Neuron (in vitro differentiated cells): ENCODE data around the gene EEF2.

Source experiments
- H2AFZ ChIP-seq: one replicate; pipeline ENCODE4 v1.6.1; 2013; ENCODE audit warnings: low read depth, mild to moderate bottlenecking, inconsistent platforms, low read length, moderate library complexity
- H3K27me3 ChIP-seq: one replicate; pipeline ENCODE4 v1.6.1; 2013; ENCODE audit warnings: low read length; ENCODE audit not compliant: insufficient read depth
- H3K36me3 ChIP-seq: one replicate; pipeline ENCODE4 v1.6.1; 2013; ENCODE audit warnings: low read length; ENCODE audit not compliant: insufficient read depth
- H3K4me1 ChIP-seq: one replicate; pipeline ENCODE4 v1.6.1; 2013; ENCODE audit warnings: low read length; ENCODE audit not compliant: insufficient read depth
- H3K4me3 ChIP-seq: 2 replicates; pipeline ENCODE4 v1.5.1; 2013; ENCODE audit warnings: mild to moderate bottlenecking, low read length, moderate library complexity
- H3K9me3 ChIP-seq: one replicate; pipeline ENCODE4 v1.6.1; 2013; ENCODE audit warnings: low read length

The EEF2 gene

DNA sequence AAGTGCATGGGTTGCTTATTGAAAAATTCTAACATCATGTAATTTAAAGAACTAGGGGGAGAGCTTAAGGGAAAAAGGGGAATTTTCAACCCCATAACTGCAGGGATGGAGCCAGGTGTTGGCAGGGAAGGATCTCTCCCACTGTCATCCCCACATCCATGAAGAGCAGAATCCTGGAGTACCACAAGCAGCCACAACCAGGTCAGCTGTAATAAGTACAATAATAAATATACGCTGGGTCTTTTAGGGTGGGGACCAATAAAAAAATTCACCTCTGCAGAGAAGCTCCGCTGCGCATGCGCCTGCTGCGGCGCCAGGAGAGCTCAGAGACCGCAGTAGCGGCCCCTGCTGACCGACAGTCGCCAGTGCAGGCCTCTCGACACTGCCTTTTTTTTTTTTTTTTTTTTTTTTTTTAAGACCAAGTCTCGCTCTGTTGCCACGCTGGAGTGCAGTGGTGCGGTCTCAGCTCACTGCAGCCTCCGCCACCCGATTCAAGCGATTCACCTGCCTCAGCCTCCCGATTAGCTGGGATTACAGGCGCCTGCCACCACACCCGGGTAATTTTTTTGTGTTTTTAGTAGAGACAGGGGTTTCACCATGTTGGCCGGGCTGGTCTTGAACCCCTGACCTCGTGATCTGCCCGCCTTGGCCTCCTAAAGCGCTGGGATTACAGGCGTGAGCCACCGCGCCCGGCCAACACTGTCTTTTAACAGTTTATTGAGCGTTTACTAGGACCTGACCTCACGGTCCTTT is 2.5 kb upstream of the EEF2 start:
- peak overlapping the region; percentile 31 for H3K4me3 ChIP-seq
- H2AFZ ChIP-seq, result peak overlapping the region; percentile 30
- no peaks in the 10 kb centered on the region for H3K27me3 ChIP-seq
- H3K36me3 ChIP-seq, result peaks cover 18% of the 10 kb centered on the region
- H3K4me1 ChIP-seq, result peaks cover 31% of the 10 kb centered on the region
- H3K9me3 ChIP-seq, result no peaks in the 10 kb centered on the region

DNA sequence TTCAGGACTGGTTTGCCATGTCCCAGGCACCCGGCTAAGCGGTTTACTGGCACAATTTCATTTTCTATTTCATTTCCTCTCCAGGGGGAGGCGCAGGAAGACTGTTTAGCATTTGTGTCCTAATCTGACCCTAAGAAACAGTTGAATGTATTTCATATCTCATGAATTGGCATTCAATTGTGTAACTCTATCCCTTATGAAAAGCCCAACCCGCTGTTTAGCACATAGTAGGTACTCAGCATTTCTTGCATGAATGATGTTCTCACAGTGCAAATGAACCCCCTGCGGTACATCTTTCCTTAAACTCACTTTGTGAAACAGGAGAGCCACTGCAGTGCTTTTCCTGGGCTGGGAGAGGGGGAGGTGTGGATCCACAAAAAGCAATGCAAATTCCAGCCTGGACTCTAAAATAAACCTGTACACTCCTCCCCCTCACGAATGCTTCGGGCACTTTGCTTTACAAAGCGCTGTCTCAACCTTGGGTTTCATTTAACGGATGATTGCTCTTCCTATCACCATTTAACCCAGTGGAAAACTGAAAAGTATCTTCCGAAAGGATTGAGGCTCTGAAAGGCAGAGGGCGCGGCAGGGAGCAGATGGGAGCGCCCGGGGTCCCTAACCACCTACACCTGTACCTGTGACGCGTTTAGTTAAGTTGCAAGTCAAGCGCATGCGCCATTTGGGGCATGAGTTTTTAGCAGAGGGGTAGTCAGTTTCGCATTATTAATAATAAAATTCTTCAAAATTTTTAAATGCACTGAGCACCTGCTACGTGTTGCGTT is 1.2 kb upstream of the EEF2 start:
- peaks cover 32% of the 10 kb centered on the region for H3K36me3 ChIP-seq
- peaks cover 31% of the 10 kb centered on the region for H3K4me1 ChIP-seq
- H3K9me3 ChIP-seq, result no peaks in the 10 kb centered on the region
- H3K4me3 ChIP-seq, result peak overlapping the region; percentile 84
- no peaks in the 10 kb centered on the region for H3K27me3 ChIP-seq
- peak overlapping the region; percentile 66 for H2AFZ ChIP-seq

DNA sequence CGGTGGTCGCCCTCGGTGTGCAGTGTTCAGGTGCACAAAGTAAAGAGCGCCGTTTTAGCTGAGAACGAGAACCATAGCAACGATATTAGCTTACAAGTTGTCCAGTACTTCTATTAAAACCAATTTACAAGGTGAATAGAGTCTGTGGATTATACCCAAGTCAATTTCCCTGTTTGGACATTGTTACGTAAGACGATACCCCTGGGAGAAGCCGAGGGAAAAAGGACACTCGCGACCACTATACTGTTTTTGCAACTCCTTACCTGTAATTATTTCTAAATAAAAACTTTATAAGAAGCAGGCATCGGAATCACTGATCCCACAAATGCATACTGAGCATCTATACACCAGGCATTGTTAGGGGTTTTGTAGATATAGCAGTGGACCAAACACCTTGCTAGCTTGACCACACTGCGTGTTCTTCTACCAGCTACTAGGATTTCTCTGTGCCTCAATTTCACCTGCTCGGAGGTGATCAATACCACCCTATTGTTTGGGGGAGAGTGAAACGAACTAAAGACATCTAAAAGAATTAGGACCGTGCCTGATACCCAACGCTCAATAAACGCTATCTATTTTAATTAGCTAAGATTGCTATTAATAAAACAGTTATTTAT is 488 bp upstream of the EEF2 start:
- no peaks in the 10 kb centered on the region for H3K27me3 ChIP-seq
- H3K4me3 ChIP-seq, result peak overlapping the region; percentile 84
- H2AFZ ChIP-seq, result peak overlapping the region; percentile 66
- H3K9me3 ChIP-seq, result no peaks in the 10 kb centered on the region
- H3K36me3 ChIP-seq, result peaks cover 39% of the 10 kb centered on the region
- H3K4me1 ChIP-seq, result peaks cover 31% of the 10 kb centered on the region

DNA sequence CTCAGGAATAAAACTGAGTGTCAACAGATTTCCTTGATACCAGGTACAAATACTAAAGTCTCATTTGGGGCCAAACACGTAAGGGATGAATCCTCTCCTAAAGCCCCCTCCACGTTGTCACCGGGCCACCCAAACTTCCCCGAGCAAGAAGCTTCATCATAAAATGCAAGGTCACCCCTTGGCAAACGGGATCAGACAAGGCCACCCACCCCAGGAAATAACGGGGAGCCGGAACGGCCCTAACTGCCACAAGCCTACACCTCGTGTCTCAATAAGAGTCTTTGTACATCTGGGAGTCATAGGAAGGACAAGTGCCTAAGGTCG is 717 bp downstream of the EEF2 start:
- H2AFZ ChIP-seq, result no peak overlapping the region
- H3K36me3 ChIP-seq, result peaks cover 50% of the 10 kb centered on the region
- H3K4me1 ChIP-seq, result peaks cover 31% of the 10 kb centered on the region
- no peaks in the 10 kb centered on the region for H3K9me3 ChIP-seq
- H3K27me3 ChIP-seq, result no peaks in the 10 kb centered on the region
- peak overlapping the region; percentile 84 for H3K4me3 ChIP-seq

DNA sequence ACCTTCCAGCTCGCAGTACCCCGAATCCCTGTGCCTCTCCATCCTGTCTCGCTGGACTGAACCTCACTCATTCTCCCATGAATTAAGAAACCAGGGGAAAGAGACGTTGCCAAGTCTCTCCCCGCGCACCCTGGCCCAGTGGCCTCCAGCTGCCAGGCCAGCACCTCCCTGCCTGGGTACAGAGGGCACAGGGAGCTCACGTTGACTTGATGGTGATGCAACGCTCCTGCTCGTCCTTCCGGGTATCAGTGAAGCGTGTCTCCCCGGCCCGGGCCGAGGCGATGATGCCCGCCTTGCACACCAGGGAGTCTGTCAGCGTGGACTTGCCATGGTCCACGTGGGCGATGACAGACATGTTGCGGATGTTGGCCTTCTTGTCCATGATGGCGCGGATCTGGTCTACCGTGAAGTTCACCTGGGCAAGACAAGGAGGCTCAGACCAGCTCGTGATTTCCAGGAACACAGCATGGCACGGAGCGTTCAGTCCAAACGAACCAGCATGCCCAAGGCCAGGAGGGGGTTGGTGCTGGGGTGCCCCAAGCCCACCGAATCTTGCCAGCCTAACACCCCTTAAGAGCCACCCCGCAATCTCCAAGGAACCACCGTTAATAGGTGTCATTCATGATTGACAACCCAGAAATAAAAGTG is 1.2 kb downstream of the EEF2 start:
- H3K4me1 ChIP-seq, result peaks cover 31% of the 10 kb centered on the region
- H3K9me3 ChIP-seq, result no peaks in the 10 kb centered on the region
- H2AFZ ChIP-seq, result no peak overlapping the region
- H3K27me3 ChIP-seq, result no peaks in the 10 kb centered on the region
- peaks cover 55% of the 10 kb centered on the region for H3K36me3 ChIP-seq
- H3K4me3 ChIP-seq, result peak overlapping the region; percentile 84

DNA sequence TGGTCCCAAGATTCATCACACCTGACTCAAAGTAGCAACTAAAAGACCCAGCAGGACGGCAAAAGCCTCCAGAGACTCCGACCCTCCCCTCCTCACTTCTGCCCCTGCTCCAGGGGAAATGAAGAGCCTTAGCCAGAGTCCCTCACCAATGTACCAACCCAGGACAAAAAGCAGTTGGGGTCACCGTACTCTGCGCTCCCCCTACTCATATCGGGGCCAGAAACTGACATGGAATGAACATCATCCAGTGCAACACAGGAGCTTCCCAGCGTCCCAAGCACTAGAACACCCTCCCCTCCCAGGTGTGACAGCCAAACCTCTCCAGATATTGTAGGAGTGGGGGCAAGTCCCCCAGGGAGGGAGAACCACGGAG is 1.7 kb downstream of the EEF2 start:
- no peak overlapping the region for H2AFZ ChIP-seq
- H3K9me3 ChIP-seq, result no peaks in the 10 kb centered on the region
- H3K4me3 ChIP-seq, result peak overlapping the region; percentile 84
- peaks cover 58% of the 10 kb centered on the region for H3K36me3 ChIP-seq
- H3K27me3 ChIP-seq, result no peaks in the 10 kb centered on the region
- peaks cover 31% of the 10 kb centered on the region for H3K4me1 ChIP-seq

DNA sequence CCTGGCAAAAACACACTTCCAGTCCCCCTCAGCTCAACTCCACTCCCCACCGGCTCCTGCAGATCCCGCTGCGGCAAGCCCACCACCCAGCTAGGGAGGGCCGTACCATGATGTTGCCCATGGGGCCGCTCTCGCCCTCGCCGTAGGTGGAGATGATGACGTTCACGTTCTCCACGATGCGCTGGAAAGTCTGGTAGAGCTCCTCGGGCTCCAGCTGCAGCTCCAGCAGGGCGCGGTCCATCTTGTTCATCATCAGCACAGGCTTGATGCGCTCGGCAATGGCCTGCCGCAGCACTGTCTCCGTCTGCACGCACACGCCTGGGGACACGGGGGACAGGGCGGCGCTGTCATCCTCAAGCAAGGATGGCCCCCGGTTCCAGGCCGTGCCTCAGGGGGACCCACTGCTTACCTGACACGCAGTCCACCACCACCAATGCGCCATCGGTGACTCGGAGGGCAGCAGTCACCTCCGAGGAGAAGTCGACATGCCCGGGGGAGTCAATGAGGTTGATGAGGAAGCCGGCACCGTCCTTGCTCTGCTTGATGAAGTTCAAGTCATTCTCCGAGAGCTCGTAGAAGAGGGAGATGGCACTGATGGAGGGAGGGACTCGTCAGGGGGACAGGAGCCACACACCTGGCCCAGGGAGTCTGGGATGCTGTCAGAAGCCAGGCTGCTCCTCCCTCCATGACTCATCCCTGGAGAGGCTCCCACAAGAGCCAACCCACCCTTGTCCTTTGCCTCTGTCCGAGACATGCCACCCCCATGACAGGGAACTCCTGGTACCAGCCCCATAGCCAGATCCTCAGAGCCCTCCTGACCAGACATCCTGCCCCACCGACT is 2.3 kb downstream of the EEF2 start:
- H3K36me3 ChIP-seq, result peaks cover 63% of the 10 kb centered on the region

DNA sequence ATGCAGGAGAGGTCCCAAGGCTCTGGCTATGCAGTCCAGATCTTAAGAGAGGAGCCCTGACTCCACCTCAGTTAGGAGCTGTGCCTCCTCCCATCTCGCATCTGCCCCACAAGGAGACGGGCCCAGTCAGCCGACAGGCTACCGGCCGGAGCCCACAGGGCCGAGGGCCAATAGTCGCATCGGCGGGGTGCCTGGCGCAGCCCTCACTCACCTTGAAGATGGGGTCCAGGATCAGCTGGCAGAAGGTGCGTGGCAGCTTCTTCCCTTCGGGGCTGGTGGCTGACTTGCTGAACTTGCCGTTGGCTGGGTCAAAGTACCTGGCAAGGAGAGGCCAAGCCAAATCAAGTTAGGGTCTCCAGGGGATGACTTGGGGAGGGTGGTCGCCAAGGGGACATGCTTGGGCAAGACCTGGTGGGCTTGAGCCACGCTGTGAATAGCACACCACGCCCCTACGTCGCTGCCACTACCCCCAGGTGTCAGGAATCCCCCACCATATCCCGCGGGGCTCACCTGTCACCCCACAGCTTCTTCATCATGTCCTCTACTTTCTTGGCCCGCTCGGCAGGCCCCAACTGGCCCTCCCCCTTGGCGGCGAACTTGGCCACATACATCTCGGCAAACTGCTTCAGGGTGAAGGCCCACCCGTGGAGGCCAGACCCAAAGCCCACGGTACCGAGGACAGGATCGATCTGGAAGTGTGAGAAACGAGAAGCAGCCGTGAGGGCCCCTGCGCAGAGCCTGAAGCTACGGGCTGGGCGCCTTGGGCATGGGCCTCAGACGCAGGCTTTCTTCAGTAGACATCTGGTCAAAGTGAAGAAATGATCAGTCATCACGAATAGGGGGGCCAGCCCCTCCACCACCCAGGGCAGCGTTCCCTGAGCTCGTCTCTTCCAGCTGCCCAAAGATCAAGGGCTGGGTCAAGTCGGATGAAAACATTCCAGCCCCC is 3.3 kb downstream of the EEF2 start:
- no peak overlapping the region for H2AFZ ChIP-seq
- H3K4me1 ChIP-seq, result peaks cover 26% of the 10 kb centered on the region
- peaks cover 72% of the 10 kb centered on the region for H3K36me3 ChIP-seq
- H3K4me3 ChIP-seq, result no peak overlapping the region
- no peaks in the 10 kb centered on the region for H3K9me3 ChIP-seq
- no peaks in the 10 kb centered on the region for H3K27me3 ChIP-seq

More for the DNA sequence above, 2.3 kb downstream of the EEF2 start:
- Histone ChIP-seq H3K27me3 (no peaks in the 10 kb centered on the region), H3K9me3 (no peaks in the 10 kb centered on the region), H2AFZ (no peak overlapping the region), H3K4me3 (peak overlapping the region; percentile 84), H3K4me1 (peaks cover 31% of the 10 kb centered on the region)

DNA sequence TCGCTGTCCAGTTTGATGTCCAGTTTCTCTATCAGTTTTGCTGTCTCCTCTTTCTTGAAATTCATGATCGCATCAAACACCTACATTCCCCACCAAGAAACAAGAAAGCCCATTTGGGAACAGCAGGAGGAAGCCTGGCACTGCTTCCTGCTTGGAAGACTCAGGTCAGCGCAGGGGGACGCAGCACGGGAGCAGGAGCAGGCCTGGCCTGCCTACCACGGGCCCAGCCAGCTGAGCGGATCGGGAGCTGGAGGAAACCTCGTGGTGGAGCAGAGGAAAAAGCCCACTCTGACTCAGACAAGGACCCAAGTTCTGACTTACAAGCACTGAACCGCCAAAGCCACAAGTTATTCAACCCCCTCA is 3.9 kb downstream of the EEF2 start:
- Histone ChIP-seq H3K36me3 (peaks cover 78% of the 10 kb centered on the region), H2AFZ (no peak overlapping the region), H3K9me3 (no peaks in the 10 kb centered on the region), H3K4me1 (peaks cover 20% of the 10 kb centered on the region), H3K27me3 (no peaks in the 10 kb centered on the region), H3K4me3 (no peak overlapping the region)

DNA sequence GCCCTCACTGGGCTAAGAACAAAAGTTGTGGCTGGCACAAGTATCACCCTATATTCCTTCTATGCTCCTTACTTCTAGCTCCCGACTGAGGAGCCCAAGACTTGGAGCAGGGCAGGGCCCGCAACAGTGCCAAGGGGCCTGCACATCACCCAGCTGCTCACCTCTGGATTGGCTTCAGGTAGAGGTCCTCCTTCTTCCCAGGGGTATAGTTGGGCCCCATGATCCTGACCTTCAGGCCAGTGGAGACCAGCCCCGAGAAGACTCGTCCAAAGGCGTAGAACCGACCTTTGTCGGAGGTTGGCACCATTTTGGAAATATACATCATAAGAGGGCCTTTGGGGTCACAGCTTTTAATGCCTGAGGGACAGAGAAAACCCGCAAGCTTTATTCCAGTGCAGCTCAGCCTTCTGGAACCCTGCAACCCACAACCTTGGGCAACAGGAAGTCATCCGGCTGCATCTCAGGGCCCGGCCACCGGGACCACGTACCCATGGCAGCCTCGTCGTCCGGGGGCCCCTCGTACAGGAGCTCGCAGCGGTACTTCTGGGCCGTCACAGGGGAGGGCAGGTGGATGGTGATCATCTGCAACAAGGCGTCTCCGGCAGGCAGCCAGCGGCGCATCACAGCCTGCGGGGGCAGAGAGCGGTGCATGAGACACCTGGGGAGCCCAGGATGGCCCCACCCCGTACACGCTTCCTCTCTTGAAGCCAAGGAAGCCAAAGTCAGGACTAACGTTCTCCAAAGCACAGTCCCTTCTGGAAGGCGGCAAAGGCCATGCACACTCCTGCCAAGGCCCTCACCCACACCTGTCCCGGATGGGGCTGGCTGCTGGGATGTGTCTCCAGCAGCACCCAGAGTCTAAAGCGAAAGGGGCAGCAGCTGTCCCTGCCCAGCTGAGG is 4.7 kb downstream of the EEF2 start:
- H3K4me1 ChIP-seq, result peaks cover 13% of the 10 kb centered on the region
- no peak overlapping the region for H2AFZ ChIP-seq
- H3K27me3 ChIP-seq, result no peaks in the 10 kb centered on the region
- H3K36me3 ChIP-seq, result peaks cover 86% of the 10 kb centered on the region
- H3K4me3 ChIP-seq, result no peak overlapping the region
- H3K9me3 ChIP-seq, result no peaks in the 10 kb centered on the region

DNA sequence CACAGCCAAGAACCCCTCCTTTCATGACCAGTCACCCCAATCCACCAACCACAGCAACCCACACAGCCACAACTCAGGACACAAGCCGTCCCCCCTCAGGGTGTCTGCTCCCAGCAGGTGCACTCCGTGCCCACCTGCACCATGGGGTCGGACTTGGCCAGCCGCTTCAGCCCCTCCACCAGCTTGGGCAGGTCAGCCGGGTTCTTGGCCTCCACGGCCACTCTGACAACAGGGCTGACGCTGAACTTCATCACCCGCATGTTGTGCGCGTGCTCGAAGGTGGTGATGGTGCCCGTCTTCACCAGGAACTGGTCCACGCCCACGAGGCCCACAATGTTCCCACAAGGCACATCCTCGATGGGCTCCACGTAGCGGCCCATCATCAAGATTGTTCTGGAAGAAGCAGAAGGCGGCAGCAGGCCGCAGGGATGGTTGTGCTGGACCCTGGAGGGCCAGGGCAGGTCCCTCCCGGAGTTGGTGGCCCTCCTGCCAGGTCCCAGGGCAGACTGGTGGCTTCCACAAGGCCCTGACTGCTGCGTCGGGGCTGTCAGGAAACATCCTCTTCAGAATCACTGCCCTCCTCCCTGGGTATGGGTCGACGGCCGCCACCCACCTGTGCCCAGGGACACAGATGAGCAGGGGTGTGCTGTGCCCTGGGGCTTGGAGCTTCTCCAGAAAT is 5.5 kb downstream of the EEF2 start:
- no peaks in the 10 kb centered on the region for H3K27me3 ChIP-seq
- H3K36me3 ChIP-seq, result peaks cover 92% of the 10 kb centered on the region
- H2AFZ ChIP-seq, result no peak overlapping the region
- no peak overlapping the region for H3K4me3 ChIP-seq
- H3K9me3 ChIP-seq, result no peaks in the 10 kb centered on the region
- H3K4me1 ChIP-seq, result peaks cover 11% of the 10 kb centered on the region
